GM21381 (cell line): ENCODE measurements around the gene SLC46A3.
"Not testable (repeated sequence)": the region's sequence is repeated elsewhere in the genome, so short reads cannot be mapped to it uniquely, and the experiment has no call there.

ENCODE experiments used
- ATAC-seq: cut with Tn5 transposase; IDR thresholded peaks from one replicate; pipeline ENCODE4 v1.9.1; 2021; ENCODE audit warnings: mild to moderate bottlenecking, moderate library complexity; ENCODE audit not compliant: unreplicated experiment

SLC46A3 gene

DNA sequence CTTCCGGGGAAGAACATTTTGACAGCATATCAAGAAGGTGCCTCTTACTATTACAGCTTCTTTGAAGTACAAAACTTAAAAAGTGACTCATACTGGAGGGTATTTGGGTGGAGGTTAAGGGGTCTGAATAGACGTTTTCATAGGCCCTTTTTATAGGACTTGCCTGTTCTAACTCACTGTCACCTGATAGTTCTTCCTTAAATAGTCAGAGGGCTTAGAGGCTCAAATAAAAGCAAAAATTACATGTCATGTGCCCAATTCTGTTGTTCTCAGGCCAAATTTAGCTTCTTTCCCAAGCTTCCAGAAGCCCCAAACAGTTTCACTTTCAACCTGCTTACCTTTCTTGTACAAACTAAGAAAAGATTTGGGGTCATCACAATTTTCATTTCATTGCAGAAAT lies 16.1 kb upstream of the SLC46A3 start:
- no peak for ATAC-seq

DNA sequence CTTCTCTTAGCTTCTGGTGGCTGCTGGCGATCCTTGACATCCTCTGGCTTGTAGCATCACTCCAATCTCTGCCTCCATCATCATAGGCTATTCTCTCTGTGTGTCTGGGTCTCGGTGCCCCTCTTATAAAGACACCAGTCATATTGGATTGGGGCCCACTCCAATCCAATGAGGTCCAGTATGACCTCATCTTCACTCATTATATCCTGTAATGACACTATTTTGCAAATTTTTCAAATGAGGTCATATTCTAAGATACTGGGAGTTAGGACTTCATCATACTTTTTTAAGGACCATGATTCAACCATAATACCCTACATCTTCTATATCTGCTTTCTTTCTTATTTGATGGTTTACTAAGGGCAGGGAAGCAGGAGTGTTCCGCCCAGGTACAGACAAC lies 12.0 kb upstream of the SLC46A3 start:
- ATAC-seq: no peak

- ATAC-seq: no peak
These were observed 10.8 kb upstream of the SLC46A3 start for GRCh38 chr13:28729541-28729940.

GRCh38 chr13:28728642-28729041 lies 9.9 kb upstream of the SLC46A3 start:
- no peak for ATAC-seq

- ATAC-seq: no peak
These were observed 6.4 kb upstream of the SLC46A3 start for GRCh38 chr13:28725046-28725610.

DNA sequence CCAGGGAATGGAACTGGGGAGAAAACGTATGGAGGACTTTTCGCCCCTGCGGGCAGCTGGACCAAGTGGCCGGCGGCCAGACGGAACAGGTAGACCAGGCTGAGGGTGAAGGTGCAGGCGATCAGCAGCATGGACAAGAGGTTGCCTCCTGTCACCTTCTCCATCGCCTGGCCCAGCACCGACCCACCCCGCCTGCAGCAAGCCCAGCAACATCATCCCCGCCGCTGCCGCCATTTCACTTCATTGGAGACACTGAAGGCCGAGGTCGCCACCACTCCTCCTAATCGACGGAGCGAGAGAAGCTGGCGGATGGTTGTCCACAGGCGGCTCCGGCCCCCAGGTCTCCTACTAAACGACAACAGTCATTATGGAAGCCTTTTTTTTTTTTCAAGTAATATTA lies 5.0 kb upstream of the SLC46A3 start:
- ATAC-seq: no peak

GRCh38 chr13:28719227-28720055 lies 671 bp upstream of the SLC46A3 start:
- no peak for ATAC-seq

DNA sequence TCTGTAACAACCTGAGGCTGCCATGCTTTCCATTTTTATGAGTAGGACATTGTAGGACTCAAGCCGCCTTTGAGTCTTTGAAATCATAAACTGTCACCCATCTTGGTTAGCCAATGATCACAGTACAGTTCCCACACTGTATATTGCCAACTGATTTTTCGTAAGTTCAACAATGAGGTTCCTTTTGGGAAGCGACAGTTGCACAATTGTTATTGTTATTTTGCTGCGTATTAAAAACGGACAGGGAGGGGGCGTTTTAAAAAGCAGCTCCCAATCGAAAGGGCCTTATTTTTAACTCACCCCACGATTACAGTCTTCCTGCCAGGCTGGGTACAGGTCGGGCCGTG lies 601 bp downstream of the SLC46A3 start:
- no peak for ATAC-seq

DNA sequence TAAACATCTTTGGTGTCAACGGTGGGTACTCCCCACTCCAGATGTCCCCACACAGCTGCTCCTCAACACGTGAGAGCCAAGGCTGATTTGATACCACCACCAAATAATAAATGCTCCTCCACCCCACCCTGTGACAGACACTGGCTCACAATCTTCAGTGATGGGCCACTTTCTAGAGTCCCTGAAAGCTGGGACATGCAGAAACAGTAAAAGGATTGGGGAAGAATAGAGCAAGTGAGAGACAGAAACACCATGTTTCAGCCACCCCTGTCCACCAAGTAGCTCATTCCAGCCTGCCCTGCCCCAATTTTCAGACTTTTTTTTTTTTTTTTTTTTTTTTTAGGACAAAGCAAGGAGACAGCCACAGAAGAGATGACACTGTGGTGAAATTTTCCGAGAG lies 1.6 kb downstream of the SLC46A3 start:
- no peak for ATAC-seq

DNA sequence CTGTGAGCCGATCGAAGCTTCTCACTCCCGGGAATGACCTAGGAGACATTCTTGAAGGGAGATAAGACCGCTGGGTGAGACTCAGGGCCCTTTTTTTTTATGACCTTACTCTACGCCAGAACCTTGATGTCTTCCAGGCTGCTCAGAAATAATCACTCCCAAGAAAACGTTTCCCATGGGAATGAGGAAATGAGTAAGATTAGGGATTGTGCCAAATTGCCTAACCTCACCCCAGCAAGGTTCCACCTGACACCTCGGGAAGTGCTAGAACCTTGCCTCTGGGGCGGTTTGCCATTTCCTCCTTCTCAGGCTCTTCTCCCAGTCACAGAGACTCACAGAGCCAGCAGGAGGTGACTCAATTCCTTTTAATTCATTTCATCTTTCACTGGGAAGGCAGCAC lies 2.3 kb downstream of the SLC46A3 start:
- ATAC-seq: no peak

GRCh38 chr13:28714651-28715050 lies 4.1 kb downstream of the SLC46A3 start:
- no peak for ATAC-seq

GRCh38 chr13:28710161-28710560 lies 8.6 kb downstream of the SLC46A3 start:
- ATAC-seq: no peak

DNA sequence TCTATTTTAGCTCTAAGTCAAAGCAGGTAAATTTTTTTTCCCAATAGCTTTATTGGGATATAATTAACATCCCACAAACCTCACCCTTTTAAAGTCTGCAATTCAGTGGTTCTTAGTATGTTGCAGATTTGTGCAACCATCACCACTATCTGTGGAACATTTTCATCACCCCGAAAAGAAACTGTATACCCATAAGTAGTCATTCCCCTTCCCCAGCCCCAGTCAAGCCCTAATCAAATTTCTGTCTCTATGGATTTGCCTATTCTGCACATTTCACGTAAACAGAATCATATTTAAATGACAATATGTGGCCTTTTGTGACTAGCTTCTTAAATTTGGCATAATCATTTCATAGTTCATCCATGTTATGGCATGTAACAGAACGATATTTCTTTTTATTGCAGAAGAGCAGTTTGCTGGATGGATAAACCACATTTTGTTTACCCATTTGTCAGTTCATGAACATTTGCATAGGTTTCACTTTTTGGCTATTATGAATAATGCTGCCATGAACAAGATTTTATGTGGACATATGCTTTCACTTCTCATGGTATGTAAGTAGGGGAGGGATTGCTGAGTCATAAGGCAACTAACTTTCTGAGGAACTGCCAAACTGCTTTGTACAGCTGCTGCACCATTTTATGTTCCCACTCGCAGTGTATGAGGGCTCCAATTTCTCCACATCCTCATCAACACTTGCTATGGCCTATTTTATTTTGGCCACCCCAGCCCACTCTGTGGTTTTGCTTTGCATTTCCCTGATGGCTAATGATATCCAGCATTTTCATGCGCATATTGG lies 10.9 kb downstream of the SLC46A3 start:
- ATAC-seq: peak; percentile 96

DNA sequence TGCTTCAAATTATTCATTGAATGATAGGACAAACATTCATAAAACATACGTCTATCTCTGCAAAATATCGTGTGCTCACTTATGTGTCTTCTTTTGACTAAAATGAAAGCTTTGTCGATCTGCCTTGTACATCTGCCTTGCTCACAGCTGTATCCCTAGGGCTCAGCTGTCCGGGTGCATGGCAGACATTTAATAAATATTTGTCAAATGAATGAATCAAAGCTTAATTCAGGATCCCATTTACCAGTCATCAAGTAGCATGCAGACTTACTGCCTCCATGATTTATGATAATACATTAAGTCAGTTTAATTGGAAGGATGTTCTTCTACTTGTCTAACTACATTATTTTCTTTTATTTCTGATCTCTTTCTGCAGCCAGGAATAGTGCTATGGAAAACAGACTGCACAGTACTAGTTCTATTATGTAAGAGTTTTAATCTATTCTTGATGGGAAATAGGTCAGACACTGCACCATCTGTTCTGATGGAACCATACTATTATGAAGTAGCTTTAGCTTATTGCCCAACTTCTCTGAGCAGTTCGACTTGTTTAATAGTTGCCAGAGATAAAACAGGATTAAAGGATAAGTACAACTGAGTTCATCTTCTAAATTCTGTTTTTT lies 13.2 kb downstream of the SLC46A3 start:
- ATAC-seq: no peak

DNA sequence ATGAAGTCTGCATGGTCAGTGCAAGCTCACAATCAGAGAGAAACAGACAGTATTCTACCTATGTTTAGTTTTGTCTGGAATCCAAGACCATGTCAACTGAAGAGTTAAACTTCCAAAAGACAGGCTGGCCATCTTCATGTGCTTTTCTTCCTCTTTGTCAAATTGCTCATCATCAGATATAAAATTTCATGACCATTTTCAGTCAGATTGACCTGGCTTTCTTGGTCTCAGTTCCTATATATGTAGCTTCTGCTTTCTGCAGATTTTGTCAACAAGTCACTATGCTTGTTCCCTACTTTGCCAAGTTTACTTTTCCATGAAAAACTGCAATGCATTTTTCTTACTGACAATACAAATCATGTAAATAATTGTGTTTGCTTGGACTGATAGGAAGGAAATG lies 13.9 kb downstream of the SLC46A3 start:
- ATAC-seq: no peak

DNA sequence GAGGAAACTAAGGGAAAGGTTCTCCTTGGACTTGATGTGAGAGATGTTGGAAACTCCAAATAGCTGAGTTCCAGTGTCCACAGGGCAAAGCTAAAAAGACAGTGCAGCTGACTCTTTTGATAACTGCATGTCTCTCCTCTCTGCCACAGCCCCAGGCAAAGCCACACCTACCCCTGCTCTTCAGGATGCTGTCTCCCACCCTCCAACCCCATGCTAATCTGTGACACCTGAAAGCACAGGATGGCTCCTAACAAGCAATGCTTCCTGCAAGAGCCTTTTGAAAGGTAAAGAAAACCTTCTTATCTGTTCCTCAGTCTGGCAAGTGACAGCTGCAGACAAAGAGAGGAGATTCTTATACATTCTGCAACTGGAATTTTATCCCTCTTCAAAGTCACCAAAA lies 14.5 kb downstream of the SLC46A3 start:
- ATAC-seq: no peak

DNA sequence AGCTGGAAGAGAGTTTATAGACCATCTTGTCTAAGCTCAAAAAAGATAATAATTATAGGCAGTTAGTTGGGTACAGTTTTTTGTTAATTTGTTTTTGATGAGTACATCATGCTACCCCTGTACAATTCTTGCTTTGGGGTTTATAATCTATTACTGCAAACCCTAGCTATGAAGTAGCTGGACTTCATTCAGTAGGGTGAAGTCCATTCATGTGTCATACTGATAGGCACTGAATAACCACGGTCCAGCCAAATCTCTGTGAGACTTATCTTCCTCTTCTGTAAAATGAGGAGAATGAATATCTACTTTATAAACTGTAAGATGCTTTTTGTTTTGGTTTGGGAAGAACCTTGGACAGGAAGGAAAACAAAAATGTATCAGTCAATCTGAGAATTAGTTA lies 19.5 kb downstream of the SLC46A3 start:
- ATAC-seq: no peak

DNA sequence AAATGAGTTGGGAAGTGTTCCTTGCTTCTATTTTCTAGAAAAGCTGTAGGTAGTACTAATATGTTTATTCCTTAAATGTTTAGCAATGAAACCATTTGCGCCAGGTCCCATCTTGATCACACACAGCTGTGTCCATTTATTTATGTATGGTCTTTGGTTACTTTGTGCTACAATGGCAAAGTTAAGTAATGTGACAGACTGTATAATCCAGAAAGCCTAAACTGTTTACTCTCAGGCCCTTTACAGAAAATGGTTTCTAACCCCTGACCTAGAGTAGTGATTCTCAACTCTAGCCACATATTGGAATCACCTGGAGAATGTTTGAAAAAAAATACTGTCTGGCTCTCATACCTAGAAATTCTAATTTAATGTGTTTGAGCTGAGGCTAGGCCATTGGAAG lies 21.3 kb downstream of the SLC46A3 start:
- ATAC-seq: no peak

DNA sequence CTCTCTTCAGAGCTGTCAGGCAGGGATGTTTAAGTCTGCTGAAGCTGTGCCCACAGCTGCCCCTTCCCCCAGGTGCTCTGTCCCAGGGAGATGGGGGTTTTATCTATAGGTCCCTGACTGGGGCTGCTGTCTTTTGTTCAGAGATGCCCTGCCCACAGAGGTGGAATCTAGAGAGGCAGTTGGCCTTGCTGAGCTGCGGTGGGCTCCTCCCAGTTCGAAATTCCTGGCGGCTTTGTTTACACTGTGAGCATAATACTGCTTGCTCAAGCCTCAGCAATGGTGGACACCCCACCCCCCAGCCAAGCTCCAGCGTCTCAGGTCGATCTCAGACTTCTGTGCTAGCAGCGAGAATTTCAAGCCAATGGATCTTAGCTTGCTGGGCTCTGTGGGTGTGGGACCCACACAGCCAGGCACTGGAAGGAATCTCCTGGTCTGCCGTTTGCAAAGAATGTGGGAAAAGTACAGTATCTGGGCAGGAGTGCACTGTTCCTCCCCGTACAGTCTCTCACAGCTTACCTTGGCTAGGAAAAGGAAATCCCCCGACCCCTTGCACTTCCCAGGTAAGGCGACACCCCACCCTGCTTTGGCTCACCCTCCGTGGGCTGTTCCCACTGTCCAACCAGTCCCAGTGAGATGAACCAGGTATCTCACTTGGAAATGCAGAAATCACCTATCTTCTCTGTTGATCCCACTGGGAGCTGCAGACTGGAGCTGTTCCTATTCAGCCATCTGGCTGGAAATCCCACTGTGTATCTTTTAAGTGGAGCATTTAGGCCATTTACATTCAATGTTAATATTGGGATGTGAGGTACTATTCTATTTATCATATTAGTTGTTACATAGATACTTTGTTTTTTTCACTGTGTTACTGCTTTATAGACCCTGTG lies 24.9 kb downstream of the SLC46A3 start:
- ATAC-seq: not testable (repeated sequence)

DNA sequence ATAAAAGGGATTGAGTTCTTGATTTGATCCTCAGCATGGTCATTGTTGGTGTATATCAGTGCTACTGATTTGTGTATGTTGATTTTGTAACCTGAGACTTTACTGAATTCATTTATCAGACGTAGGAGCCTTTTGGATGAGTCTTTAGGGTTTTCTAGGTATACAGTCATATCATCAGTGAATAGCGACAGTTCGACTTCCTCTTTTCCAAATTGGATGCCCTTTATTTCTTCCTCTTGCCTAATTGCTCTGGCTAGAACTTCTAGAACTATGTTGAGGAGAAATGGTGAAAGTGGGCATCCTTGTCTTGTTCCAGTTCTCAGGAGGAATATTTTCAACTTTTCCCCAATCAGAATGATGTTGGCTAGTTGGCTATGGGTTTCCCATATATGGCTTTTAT lies 32.9 kb downstream of the SLC46A3 start:
- no peak for ATAC-seq

GRCh38 chr13:28685114-28685513 lies 33.7 kb downstream of the SLC46A3 start:
- ATAC-seq: no peak
